ENCODE results near the gene SNX5. TPM values are rescaled to one million over a fixed set of nuclear protein-coding genes. Genes with fewer than 3 reads are reported as not detected.

The SNX5 gene
- total and polyA plus RNA-seq, 2 donors (not counting 1 experiment from before 2014, with no cell fraction given): 97.8 to 128 TPM

DNA sequence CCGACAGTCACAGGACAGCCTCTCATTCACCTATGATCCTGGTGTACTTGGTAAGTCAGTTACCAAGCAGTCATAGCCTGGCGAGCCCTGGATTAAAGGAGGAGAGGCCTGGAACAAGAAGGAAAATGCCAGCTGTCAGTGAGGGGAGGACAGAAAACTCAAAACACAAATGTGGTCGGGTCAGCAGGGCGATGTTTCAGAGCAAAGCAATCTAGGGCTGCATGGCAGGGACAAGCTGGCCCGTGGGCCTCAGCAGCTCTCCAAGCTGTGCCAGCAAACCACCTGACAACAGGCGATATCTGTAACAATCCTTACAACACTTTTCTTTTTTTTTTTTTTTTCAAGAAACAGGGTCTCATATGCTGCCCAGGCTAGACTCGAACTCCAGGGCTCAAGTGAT is 40.5 kb upstream of the SNX5 start:
- H3K4me1 ChIP-seq (ENCODE audit: control insufficient read depth in 2 of 2, insufficient read depth in 2 of 2, low read length in 2 of 2): peaks cover 20% of the 10 kb centered on the region in 2 donors
- no peak overlapping the region for H3K27ac ChIP-seq (ENCODE audit: low read length in 2 of 2)
- H3K4me3 ChIP-seq (ENCODE audit: control extremely low read depth in 1 of 5, extremely low read depth in 1 of 5, insufficient read depth in 1 of 5, low read depth in 2 of 5, low read length in 4 of 5): no peak overlapping the region
- Mint-ChIP-seq H3K27ac (no peak overlapping the region), H3K4me3 (no peak overlapping the region), H3K4me1 (peaks cover 23% of the 10 kb centered on the region), H3K27me3 (no peaks in the 10 kb centered on the region), H3K9me3 (ENCODE audit: insufficient read depth) (no peaks in the 10 kb centered on the region)
- H3K9me3 ChIP-seq (ENCODE audit: control extremely low read depth in 1 of 3, control insufficient read depth in 2 of 3, insufficient read depth in 1 of 3, low read length in 2 of 3): no peaks in the 10 kb centered on the region
- DNase-seq (no peak), ATAC-seq (ENCODE audit: low read depth) (no peak)
- no peaks in the 10 kb centered on the region for H3K36me3 ChIP-seq (replicated peaks in 1 of 2; ENCODE audit: control extremely low read depth in 1 of 2, control insufficient read depth in 1 of 2, extremely low read depth in 1 of 2, insufficient read depth in 2 of 2, low read length in 1 of 2)
- intact Hi-C loops (cut with micrococcal nuclease): no loop called here
- CTCF ChIA-PET: no interaction called here
- no peaks in the 10 kb centered on the region for H4K20me1 ChIP-seq (ENCODE audit: control insufficient read depth, insufficient read depth, low read length, poor library complexity, severe bottlenecking)
- WGBS (ENCODE audit: insufficient coverage): 95% methylated on average over 4 of the region's 7 CpGs
- no peak overlapping the region for H2AFZ ChIP-seq (ENCODE audit: insufficient read depth, low read depth, low read length, poor library complexity, severe bottlenecking)
- H3K27me3 ChIP-seq (replicated peaks in 1 of 4; ENCODE audit: control extremely low read depth in 1 of 4, control insufficient read depth in 3 of 4, insufficient read depth in 4 of 4, low read length in 3 of 4): no peaks in the 10 kb centered on the region
- H3K79me2 ChIP-seq (ENCODE audit: control insufficient read depth, insufficient read depth, low read length): no peaks in the 10 kb centered on the region
- H3K9ac ChIP-seq (ENCODE audit: low read length): no peak overlapping the region
- H3K4me2 ChIP-seq (replicated peaks; ENCODE audit: low read depth, low read length, poor library complexity, severe bottlenecking): no peak overlapping the region
- no peak for TF ChIP-seq EZH2 (IDR thresholded peaks at IDR 0.05; ENCODE audit: borderline replicate concordance, insufficient read depth, low read depth, low read length, poor library complexity, severe bottlenecking)
- TF ChIP-seq, protein P1, sequence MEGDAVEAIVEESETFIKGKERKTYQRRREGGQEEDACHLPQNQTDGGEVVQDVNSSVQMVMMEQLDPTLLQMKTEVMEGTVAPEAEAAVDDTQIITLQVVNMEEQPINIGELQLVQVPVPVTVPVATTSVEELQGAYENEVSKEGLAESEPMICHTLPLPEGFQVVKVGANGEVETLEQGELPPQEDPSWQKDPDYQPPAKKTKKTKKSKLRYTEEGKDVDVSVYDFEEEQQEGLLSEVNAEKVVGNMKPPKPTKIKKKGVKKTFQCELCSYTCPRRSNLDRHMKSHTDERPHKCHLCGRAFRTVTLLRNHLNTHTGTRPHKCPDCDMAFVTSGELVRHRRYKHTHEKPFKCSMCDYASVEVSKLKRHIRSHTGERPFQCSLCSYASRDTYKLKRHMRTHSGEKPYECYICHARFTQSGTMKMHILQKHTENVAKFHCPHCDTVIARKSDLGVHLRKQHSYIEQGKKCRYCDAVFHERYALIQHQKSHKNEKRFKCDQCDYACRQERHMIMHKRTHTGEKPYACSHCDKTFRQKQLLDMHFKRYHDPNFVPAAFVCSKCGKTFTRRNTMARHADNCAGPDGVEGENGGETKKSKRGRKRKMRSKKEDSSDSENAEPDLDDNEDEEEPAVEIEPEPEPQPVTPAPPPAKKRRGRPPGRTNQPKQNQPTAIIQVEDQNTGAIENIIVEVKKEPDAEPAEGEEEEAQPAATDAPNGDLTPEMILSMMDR (IDR thresholded peaks at IDR 0.05): no peak
- POLR2A ChIA-PET: interaction anchor here (0.7 kb wide), 1 partner anchor 124 kb away, joined by 6 read pairs; no protein-coding TSS in a partner anchor

DNA sequence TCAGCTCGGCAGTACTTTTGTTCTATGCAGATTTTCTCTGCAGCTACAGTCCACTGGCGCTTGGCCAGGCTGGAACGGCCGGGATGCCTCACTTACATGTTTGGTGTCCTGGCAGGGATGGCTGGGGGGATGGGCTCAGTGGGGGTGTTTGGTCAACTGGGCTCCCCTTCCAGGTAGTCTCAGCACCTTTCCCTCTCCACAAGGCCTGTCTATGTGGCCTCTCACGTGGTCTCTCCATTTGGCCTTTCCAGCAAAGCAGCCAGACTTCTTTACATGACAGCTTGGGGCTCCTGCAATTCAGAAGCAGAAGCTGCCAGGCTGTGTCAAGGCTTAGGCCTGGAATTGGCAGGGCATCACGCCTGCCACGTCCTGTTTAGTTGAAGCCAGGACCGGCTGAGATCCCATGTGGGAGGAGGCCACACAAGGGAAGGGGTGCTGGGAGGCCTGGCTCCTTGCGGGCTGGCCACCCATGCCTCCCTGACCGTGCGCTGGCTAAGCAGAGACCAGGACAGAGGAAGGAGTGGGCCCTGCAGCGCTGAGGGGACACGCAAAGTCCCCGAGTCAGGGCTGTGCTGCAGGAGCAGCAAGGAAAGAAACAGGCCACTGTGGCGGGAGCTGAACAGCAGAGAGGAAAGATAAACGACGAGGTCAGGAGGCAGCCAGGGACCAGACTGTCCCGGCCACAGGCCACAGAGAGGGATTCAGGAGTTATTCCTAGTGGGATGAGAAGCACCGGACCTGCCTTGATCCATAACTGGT is 39.1 kb upstream of the SNX5 start:
- Mint-ChIP-seq H3K27ac (no peak overlapping the region), H3K4me3 (no peak overlapping the region), H3K27me3 (no peaks in the 10 kb centered on the region), H3K4me1 (peaks cover 33% of the 10 kb centered on the region), H3K9me3 (ENCODE audit: insufficient read depth) (no peaks in the 10 kb centered on the region)
- no peak for DNase-seq
- Histone ChIP-seq H3K4me2 (replicated peaks; ENCODE audit: low read depth, low read length, poor library complexity, severe bottlenecking) (no peak overlapping the region), H3K27me3 (replicated peaks in 1 of 4; ENCODE audit: control extremely low read depth in 1 of 4, control insufficient read depth in 3 of 4, insufficient read depth in 4 of 4, low read length in 3 of 4) (no peaks in the 10 kb centered on the region), H3K79me2 (ENCODE audit: control insufficient read depth, insufficient read depth, low read length) (no peaks in the 10 kb centered on the region), H3K9me3 (ENCODE audit: control extremely low read depth in 1 of 3, control insufficient read depth in 2 of 3, insufficient read depth in 1 of 3, low read length in 2 of 3) (no peaks in the 10 kb centered on the region), H3K27ac (ENCODE audit: low read length in 2 of 2) (no peak overlapping the region), H3K9ac (ENCODE audit: low read length) (no peak overlapping the region), H2AFZ (ENCODE audit: insufficient read depth, low read depth, low read length, poor library complexity, severe bottlenecking) (no peak overlapping the region), H3K36me3 (replicated peaks in 1 of 2; ENCODE audit: control extremely low read depth in 1 of 2, control insufficient read depth in 1 of 2, extremely low read depth in 1 of 2, insufficient read depth in 2 of 2, low read length in 1 of 2) (no peaks in the 10 kb centered on the region), H4K20me1 (ENCODE audit: control insufficient read depth, insufficient read depth, low read length, poor library complexity, severe bottlenecking) (no peaks in the 10 kb centered on the region), H3K4me1 (ENCODE audit: control insufficient read depth in 2 of 2, insufficient read depth in 2 of 2, low read length in 2 of 2) (peaks cover 33 to 34% of the 10 kb centered on the region in 2 donors), H3K4me3 (ENCODE audit: control extremely low read depth in 1 of 5, extremely low read depth in 1 of 5, insufficient read depth in 1 of 5, low read depth in 2 of 5, low read length in 4 of 5) (no peak overlapping the region)
- intact Hi-C loops (cut with micrococcal nuclease): no loop called here
- ChIA-PET CTCF (interaction anchor here (0.6 kb wide), 2 partner anchors 10 to 284 kb away, joined by 3 read pairs; no protein-coding TSS in a partner anchor), POLR2A (no interaction called here)
- TF ChIP-seq, protein P1 (IDR thresholded peaks at IDR 0.05): no peak
- TF ChIP-seq EZH2 (IDR thresholded peaks at IDR 0.05; ENCODE audit: borderline replicate concordance, insufficient read depth, low read depth, low read length, poor library complexity, severe bottlenecking): no peak
- 97% methylated on average over 15 of the region's 19 CpGs for WGBS (ENCODE audit: insufficient coverage)
- no peak for ATAC-seq (ENCODE audit: low read depth)
